Mesendoderm (in vitro differentiated cells): ENCODE measurements around the gene ATG7.
"Not testable (repeated sequence)": the region's sequence is repeated elsewhere in the genome, so short reads cannot be mapped to it uniquely, and the experiment has no call there.

ENCODE experiments used
- DNase-seq: peaks from one replicate; pipeline ENCODE4 v3.0.0; 2013
- H2AK5ac ChIP-seq: 2 replicates; pipeline ENCODE4 v1.6.1; 2013; ENCODE audit warnings: low read length, inconsistent platforms
- H2BK120ac ChIP-seq: 2 replicates; pipeline ENCODE4 v1.6.1; 2013; ENCODE audit warnings: low read depth, mild to moderate bottlenecking, low read length, moderate library complexity, mixed read lengths
- H2BK15ac ChIP-seq: replicated peaks from 2 replicates; pipeline ENCODE4 v1.6.1; 2013; ENCODE audit warnings: low read depth, mild to moderate bottlenecking, moderate library complexity
- H2BK5ac ChIP-seq: 2 replicates; pipeline ENCODE4 v1.6.1; 2013; ENCODE audit warnings: low read length, inconsistent platforms
- H3K18ac ChIP-seq: 2 replicates; pipeline ENCODE4 v1.6.1; 2013; ENCODE audit warnings: mild to moderate bottlenecking, low read length, mixed read lengths
- H3K23ac ChIP-seq: one replicate; pipeline ENCODE4 v1.6.1; 2013; ENCODE audit warnings: low read length
- H3K27ac ChIP-seq: 2 replicates; pipeline ENCODE4 v1.5.1; 2013; ENCODE audit warnings: low read depth, mild to moderate bottlenecking, inconsistent platforms, low read length, moderate library complexity
- H3K27me3 ChIP-seq: 2 replicates; pipeline ENCODE4 v1.6.1; 2013; ENCODE audit warnings: low read length, control low read depth, mild to moderate bottlenecking, inconsistent platforms; ENCODE audit not compliant: insufficient read depth, poor library complexity
- H3K36me3 ChIP-seq: 2 replicates; pipeline ENCODE4 v1.6.1; 2013; ENCODE audit warnings: low read length, inconsistent platforms; ENCODE audit not compliant: control insufficient read depth, insufficient read depth
- H3K4ac ChIP-seq: one replicate; pipeline ENCODE4 v1.6.1; 2013; ENCODE audit warnings: low read depth, mild to moderate bottlenecking, low read length, moderate library complexity
- H3K4me1 ChIP-seq: 2 replicates; pipeline ENCODE4 v1.6.1; 2013; ENCODE audit warnings: low read depth, low read length, inconsistent platforms; ENCODE audit not compliant: control insufficient read depth
- H3K4me2 ChIP-seq: 2 replicates; pipeline ENCODE4 v1.6.1; 2013; ENCODE audit warnings: low read length
- H3K4me3 ChIP-seq: 2 replicates; pipeline ENCODE4 v1.5.1; 2013; ENCODE audit warnings: mild to moderate bottlenecking, low read length
- H3K56ac ChIP-seq: one replicate; pipeline ENCODE4 v1.6.1; 2013; ENCODE audit warnings: low read length
- H3K79me1 ChIP-seq: 2 replicates; pipeline ENCODE4 v1.6.1; 2013; ENCODE audit warnings: low read length, inconsistent platforms
- H3K79me2 ChIP-seq: 2 replicates; pipeline ENCODE4 v1.6.1; 2013; ENCODE audit warnings: mild to moderate bottlenecking, low read length; ENCODE audit not compliant: control insufficient read depth, insufficient read depth
- H3K9ac ChIP-seq: 2 replicates; pipeline ENCODE4 v1.6.1; 2013; ENCODE audit warnings: low read length, inconsistent platforms
- H4K5ac ChIP-seq: one replicate; pipeline ENCODE4 v1.6.1; 2013; ENCODE audit warnings: low read length
- H4K8ac ChIP-seq: one replicate; pipeline ENCODE4 v1.6.1; 2013; ENCODE audit warnings: low read depth, mild to moderate bottlenecking, control low read depth, low read length, moderate library complexity
- WGBS: extraction: QIAGEN DNeasy Blood & Tissue Kit; methylation state at CpG from one replicate; pipeline ENCODE4 v1.1.7; 2013; ENCODE audit warnings: low lambda C conversion rate, missing lambda C conversion rate; ENCODE audit not compliant: insufficient coverage; ENCODE audit errors: extremely low coverage; 5-methylcytosine and 5-hydroxymethylcytosine counted together

Gene ATG7

GRCh38 chr3:11595024-11595423 lies 322.8 kb downstream of the ATG7 start:
- not testable (repeated sequence) for H3K4ac ChIP-seq, H2AK5ac ChIP-seq, H3K23ac ChIP-seq, H4K5ac ChIP-seq, H4K8ac ChIP-seq, H3K36me3 ChIP-seq, H3K27ac ChIP-seq, H3K9ac ChIP-seq, H3K27me3 ChIP-seq, H3K4me2 ChIP-seq, H2BK15ac ChIP-seq, DNase-seq, H3K56ac ChIP-seq, H2BK120ac ChIP-seq, H3K4me3 ChIP-seq, H3K18ac ChIP-seq, H2BK5ac ChIP-seq
- peaks cover 20% of the 10 kb centered on the region for H3K4me1 ChIP-seq
- peaks cover 42% of the 10 kb centered on the region for H3K79me2 ChIP-seq
- H3K79me1 ChIP-seq, result peaks cover 24% of the 10 kb centered on the region
- WGBS, result no CpG with 5 or more reads among the region's 5 CpGs

GRCh38 chr3:11596387-11596786 lies 324.2 kb downstream of the ATG7 start:
- no peak overlapping the region for H2BK5ac ChIP-seq
- no peak overlapping the region for H3K27ac ChIP-seq
- no peak overlapping the region for H3K4me2 ChIP-seq
- no peaks in the 10 kb centered on the region for H3K36me3 ChIP-seq
- H4K8ac ChIP-seq, result no peak overlapping the region
- H2BK120ac ChIP-seq, result no peak overlapping the region
- no peak overlapping the region for H3K9ac ChIP-seq
- no peaks in the 10 kb centered on the region for H3K27me3 ChIP-seq
- no peak overlapping the region for H2BK15ac ChIP-seq
- WGBS, result no CpG with 5 or more reads among the region's 7 CpGs
- no peak for DNase-seq
- no peak overlapping the region for H3K4me3 ChIP-seq
- peaks cover 17% of the 10 kb centered on the region for H3K79me1 ChIP-seq
- no peak overlapping the region for H3K23ac ChIP-seq
- H4K5ac ChIP-seq, result no peak overlapping the region
- H2AK5ac ChIP-seq, result no peak overlapping the region
- peaks cover 33% of the 10 kb centered on the region for H3K79me2 ChIP-seq
- H3K18ac ChIP-seq, result no peak overlapping the region
- no peak overlapping the region for H3K56ac ChIP-seq
- no peak overlapping the region for H3K4ac ChIP-seq
- H3K4me1 ChIP-seq, result peaks cover 17% of the 10 kb centered on the region

GRCh38 chr3:11600501-11601282 lies 328.5 kb downstream of the ATG7 start:
- no peak overlapping the region for H2BK15ac ChIP-seq
- H3K4me1 ChIP-seq, result peaks cover 12% of the 10 kb centered on the region
- H3K9ac ChIP-seq, result peak overlapping the region; percentile 15
- peak overlapping the region; percentile 82 for H3K27ac ChIP-seq
- no peak overlapping the region for H4K5ac ChIP-seq
- peak overlapping the region; percentile 14 for H2BK5ac ChIP-seq
- WGBS, result no CpG with 5 or more reads among the region's 18 CpGs
- peak overlapping the region; percentile 41 for H3K4ac ChIP-seq
- no peak overlapping the region for H4K8ac ChIP-seq
- H2AK5ac ChIP-seq, result no peak overlapping the region
- peak; percentile 99 for DNase-seq
- no peak overlapping the region for H3K23ac ChIP-seq
- peak overlapping the region; percentile 51 for H3K18ac ChIP-seq
- H3K27me3 ChIP-seq, result no peaks in the 10 kb centered on the region
- H3K79me2 ChIP-seq, result peaks cover 29% of the 10 kb centered on the region
- peaks cover 12% of the 10 kb centered on the region for H3K79me1 ChIP-seq
- no peak overlapping the region for H3K4me3 ChIP-seq
- H3K56ac ChIP-seq, result peak overlapping the region; percentile 51
- H3K36me3 ChIP-seq, result no peaks in the 10 kb centered on the region
- H3K4me2 ChIP-seq, result no peak overlapping the region
- no peak overlapping the region for H2BK120ac ChIP-seq

- Histone ChIP-seq H3K18ac (peak overlapping the region; percentile 44), H3K9ac (no peak overlapping the region), H3K4me2 (no peak overlapping the region), H3K27me3 (no peaks in the 10 kb centered on the region), H3K79me2 (peaks cover 32% of the 10 kb centered on the region), H3K4me1 (peaks cover 12% of the 10 kb centered on the region), H2BK120ac (no peak overlapping the region), H3K23ac (no peak overlapping the region), H3K27ac (peak overlapping the region; percentile 82), H3K36me3 (no peaks in the 10 kb centered on the region), H4K5ac (no peak overlapping the region), H2BK5ac (no peak overlapping the region), H3K79me1 (peaks cover 12% of the 10 kb centered on the region), H4K8ac (no peak overlapping the region), H2BK15ac (no peak overlapping the region), H3K56ac (peak overlapping the region; percentile 6), H2AK5ac (no peak overlapping the region), H3K4ac (no peak overlapping the region), H3K4me3 (no peak overlapping the region)
- DNase-seq, result peak; percentile 84
- no CpG with 5 or more reads among the region's 21 CpGs for WGBS
Observed at GRCh38 chr3:11601446-11602238, 329.4 kb downstream of the ATG7 start.

GRCh38 chr3:11602239-11602840 lies 330.1 kb downstream of the ATG7 start:
- Histone ChIP-seq H4K8ac (no peak overlapping the region), H3K27ac (peak overlapping the region; percentile 82), H3K79me1 (peaks cover 11% of the 10 kb centered on the region), H3K4me2 (no peak overlapping the region), H4K5ac (no peak overlapping the region), H3K79me2 (peaks cover 34% of the 10 kb centered on the region), H2BK120ac (no peak overlapping the region), H3K4me1 (peaks cover 12% of the 10 kb centered on the region), H3K23ac (no peak overlapping the region), H3K4ac (no peak overlapping the region), H2BK15ac (no peak overlapping the region), H3K18ac (peak overlapping the region; percentile 44), H2BK5ac (no peak overlapping the region), H2AK5ac (no peak overlapping the region), H3K4me3 (no peak overlapping the region), H3K56ac (no peak overlapping the region), H3K27me3 (no peaks in the 10 kb centered on the region), H3K36me3 (no peaks in the 10 kb centered on the region), H3K9ac (no peak overlapping the region)
- no peak for DNase-seq
- no CpG with 5 or more reads among the region's 11 CpGs for WGBS
